Loucy (cell line): ENCODE measurements around the gene GDF11.

ENCODE experiments used
- H2AFZ ChIP-seq: fragments of 200-600 bp; sonication (generic); 2 replicates; pipeline ENCODE4 v1.6.0; 2016; ENCODE audit warnings: antibody characterized with exemption, mild to moderate bottlenecking, low read length, moderate library complexity
- H3F3A ChIP-seq: fragments of 200-600 bp; 2 replicates; pipeline ENCODE4 v1.6.0; 2016; ENCODE audit warnings: antibody characterized with exemption, low read depth, mild to moderate bottlenecking
- H3K27me3 ChIP-seq: fragments of 200-600 bp; sonication (generic); 2 replicates; pipeline ENCODE4 v1.6.1; 2014; ENCODE audit warnings: low read length, mild to moderate bottlenecking; ENCODE audit not compliant: insufficient read depth, poor library complexity, severe bottlenecking
- H3K36me3 ChIP-seq: fragments of 200-600 bp; sonication (generic); 2 replicates; pipeline ENCODE4 v1.6.1; 2016; ENCODE audit warnings: low read length; ENCODE audit not compliant: insufficient read depth
- H3K4me1 ChIP-seq: fragments of 200-600 bp; sonication (generic); 2 replicates; pipeline ENCODE4 v1.5.1; 2014; ENCODE audit warnings: low read length, mild to moderate bottlenecking; ENCODE audit not compliant: insufficient read depth, poor library complexity, severe bottlenecking
- H3K4me2 ChIP-seq: fragments of 200-600 bp; sonication (generic); 2 replicates; pipeline ENCODE4 v1.6.0; 2014; ENCODE audit warnings: antibody characterized with exemption, low read length, low read depth, mild to moderate bottlenecking; ENCODE audit not compliant: poor library complexity, severe bottlenecking
- H3K4me3 ChIP-seq: fragments of 200-600 bp; sonication (generic); 2 replicates; pipeline ENCODE4 v1.5.1; 2014; ENCODE audit warnings: low read length, mild to moderate bottlenecking, mixed read lengths; ENCODE audit not compliant: poor library complexity, severe bottlenecking
- H3K79me2 ChIP-seq: fragments of 200-600 bp; sonication (generic); 2 replicates; pipeline ENCODE4 v1.6.1; 2014; ENCODE audit warnings: low read length; ENCODE audit not compliant: insufficient read depth
- H3K9ac ChIP-seq: fragments of 200-600 bp; sonication (generic); 2 replicates; pipeline ENCODE4 v1.6.0; 2014; ENCODE audit warnings: mild to moderate bottlenecking, low read depth, low read length, moderate library complexity; ENCODE audit not compliant: poor library complexity, severe bottlenecking
- H3K9me2 ChIP-seq: fragments of 200-600 bp; sonication (generic); replicated peaks from 2 replicates; pipeline ENCODE4 v1.6.1; 2016; ENCODE audit warnings: low read depth, low read length, mixed read lengths
- H3K9me3 ChIP-seq: fragments of 200-600 bp; sonication (generic); 2 replicates; pipeline ENCODE4 v1.6.1; 2014; ENCODE audit warnings: mild to moderate bottlenecking, antibody characterized with exemption, low read length, low read depth; ENCODE audit not compliant: insufficient read depth
- H4K20me1 ChIP-seq: fragments of 200-600 bp; sonication (generic); 2 replicates; pipeline ENCODE4 v1.6.0; 2014; ENCODE audit warnings: antibody characterized with exemption, low read length, mild to moderate bottlenecking; ENCODE audit not compliant: insufficient read depth, poor library complexity, severe bottlenecking
- CTCF ChIP-seq: fragments of 200-600 bp; sonication (generic); conservative IDR thresholded peaks from 2 replicates; pipeline ENCODE4 v1.5.1; 2014; ENCODE audit warnings: mild to moderate bottlenecking, antibody characterized with exemption, low read length
- EZH2phosphoT487 ChIP-seq: fragments of 200-600 bp; IDR thresholded peaks from 2 replicates; pipeline ENCODE4 v1.6.1; 2018; ENCODE audit warnings: antibody characterized with exemption, mild to moderate bottlenecking, moderate library complexity, borderline replicate concordance

The GDF11 gene

GRCh38 chr12:55717011-55718007, 25.6 kb upstream of the GDF11 start:
- Histone ChIP-seq H3K4me1 (peaks cover 23% of the 10 kb centered on the region), H3K9me3 (no peaks in the 10 kb centered on the region), H4K20me1 (no peaks in the 10 kb centered on the region), H2AFZ (no peak overlapping the region), H3K36me3 (no peaks in the 10 kb centered on the region), H3K79me2 (peaks cover 26% of the 10 kb centered on the region; the same call in 1 of the 2 replicates), H3K4me2 (peak overlapping the region; percentile 92), H3F3A (no peaks in the 10 kb centered on the region), H3K9me2 (no peaks in the 10 kb centered on the region), H3K27me3 (no peaks in the 10 kb centered on the region), H3K4me3 (peak overlapping the region; percentile 88), H3K9ac (peak overlapping the region; percentile 79)
- no peak for TF ChIP-seq CTCF
- no peak for TF ChIP-seq EZH2phosphoT487

- Histone ChIP-seq H4K20me1 (no peaks in the 10 kb centered on the region), H3K36me3 (no peaks in the 10 kb centered on the region), H3K9me3 (no peaks in the 10 kb centered on the region), H3K9me2 (no peaks in the 10 kb centered on the region), H3K9ac (peak overlapping the region; percentile 79), H3F3A (no peaks in the 10 kb centered on the region), H3K27me3 (no peaks in the 10 kb centered on the region), H3K4me3 (peak overlapping the region; percentile 88), H3K4me1 (peaks cover 23% of the 10 kb centered on the region), H3K79me2 (peaks cover 26% of the 10 kb centered on the region; the same call in 1 of the 2 replicates), H3K4me2 (peak overlapping the region; percentile 92), H2AFZ (no peak overlapping the region)
- TF ChIP-seq EZH2phosphoT487 (no peak), CTCF (no peak)
Measured at GRCh38 chr12:55718015-55718414, 24.9 kb upstream of the GDF11 start.

GRCh38 chr12:55718624-55719275, 24.2 kb upstream of the GDF11 start:
- peak overlapping the region; percentile 92 for H3K4me2 ChIP-seq
- TF ChIP-seq CTCF (no peak), EZH2phosphoT487 (no peak)
- H3K4me3 ChIP-seq: no peak overlapping the region
- H3K79me2 ChIP-seq: peaks cover 27% of the 10 kb centered on the region; the same call in 1 of the 2 replicates
- H3K36me3 ChIP-seq: peaks cover under 1% of the 10 kb centered on the region; the same call in 1 of the 2 replicates
- no peaks in the 10 kb centered on the region for H4K20me1 ChIP-seq
- H2AFZ ChIP-seq: no peak overlapping the region
- peak overlapping the region; percentile 79 for H3K9ac ChIP-seq
- H3K27me3 ChIP-seq: no peaks in the 10 kb centered on the region
- H3K9me3 ChIP-seq: no peaks in the 10 kb centered on the region
- peaks cover 23% of the 10 kb centered on the region for H3K4me1 ChIP-seq
- no peaks in the 10 kb centered on the region for H3F3A ChIP-seq
- H3K9me2 ChIP-seq: no peaks in the 10 kb centered on the region
